GM12874 (cell line): ENCODE results near the gene PRSS23.

Source experiments
- CTCF ChIP-seq: IDR thresholded peaks from 2 replicates; pipeline ENCODE4 v1.5.1; 2011; ENCODE audit warnings: low read depth, mild to moderate bottlenecking, control low read depth, low read length, moderate library complexity; ENCODE audit not compliant: insufficient read depth

The PRSS23 gene

GRCh38 chr11:86814775-86815174 is 14.4 kb downstream of the PRSS23 start:
- no peak for TF ChIP-seq CTCF

GRCh38 chr11:86815726-86816125 is 15.4 kb downstream of the PRSS23 start:
- TF ChIP-seq CTCF: no peak

GRCh38 chr11:86816251-86816726 is 15.9 kb downstream of the PRSS23 start:
- TF ChIP-seq CTCF: no peak

- peak; percentile 39; the same call in 1 of the 2 replicates for TF ChIP-seq CTCF
Observed at GRCh38 chr11:86818462-86819192, 18.3 kb downstream of the PRSS23 start.

- no peak for TF ChIP-seq CTCF
Observed at GRCh38 chr11:86848132-86848531, 47.8 kb downstream of the PRSS23 start.

GRCh38 chr11:86849679-86850078 is 49.3 kb downstream of the PRSS23 start:
- no peak for TF ChIP-seq CTCF
